ENCODE measurements around the gene POU2F1.

The POU2F1 gene

GRCh38 chr1:167439301-167439988, 218.8 kb downstream of the POU2F1 start:
- Histone ChIP-seq H3K4me3 (ENCODE audit: low read length in 2 of 2) (peak overlapping the region; percentile 32 to 75), H3K18ac (ENCODE audit: low read length) (peak overlapping the region; percentile 91), H2AFZ (ENCODE audit: low read length) (peak overlapping the region; percentile 89), H2BK120ac (ENCODE audit: low read depth, low read length) (peak overlapping the region; percentile 53), H4K91ac (ENCODE audit: low read depth, low read length, poor library complexity) (no peak overlapping the region), H3K23ac (ENCODE audit: low read depth, low read length, poor library complexity) (no peak overlapping the region), H3K27ac (replicated peaks; ENCODE audit: low read length) (no peak overlapping the region), H3K9ac (ENCODE audit: low read depth, low read length, poor library complexity) (peak overlapping the region; percentile 47), H2BK15ac (ENCODE audit: low read length) (no peak overlapping the region), H3K4me2 (ENCODE audit: insufficient read depth, low read length, poor library complexity, severe bottlenecking) (peak overlapping the region; percentile 82), H3K27me3 (ENCODE audit: control insufficient read depth in 3 of 3, insufficient read depth in 3 of 3, low read depth in 1 of 3, low read length in 3 of 3) (peaks cover 0 to 5% (median 0%) of the 10 kb centered on the region in 3 experiments), H2BK12ac (ENCODE audit: low read length) (no peak overlapping the region), H3K14ac (ENCODE audit: low read length) (no peak overlapping the region), H2BK5ac (ENCODE audit: low read length) (no peak overlapping the region), H4K8ac (ENCODE audit: low read depth, low read length) (no peak overlapping the region), H3K9me3 (replicated peaks in 1 of 2; ENCODE audit: control insufficient read depth in 2 of 2, insufficient read depth in 1 of 2, low read depth in 1 of 2, low read length in 2 of 2) (peaks cover 6 to 14% of the 10 kb centered on the region in 2 donors), H3K79me1 (ENCODE audit: low read depth, low read length) (no peaks in the 10 kb centered on the region), H3K4me1 (ENCODE audit: control insufficient read depth in 2 of 2, insufficient read depth in 1 of 2, low read depth in 1 of 2, low read length in 2 of 2) (peaks cover 3% of the 10 kb centered on the region in 2 donors), H3K36me3 (replicated peaks in 1 of 2; ENCODE audit: control insufficient read depth in 2 of 2, insufficient read depth in 2 of 2, low read length in 2 of 2) (no peaks in the 10 kb centered on the region), H2AK5ac (ENCODE audit: low read depth, low read length) (no peak overlapping the region), H3K4ac (ENCODE audit: low read length) (no peak overlapping the region)
- WGBS, 2 donors (ENCODE audit: extremely low coverage in 2 of 2, insufficient read length in 2 of 2, insufficient replicate concordance in 1 of 2) = no CpG with 5 or more reads among the region's 49 CpGs
- DNase-seq (ENCODE audit: low spot score) = peak; percentile 60

- WGBS, 2 donors (ENCODE audit: extremely low coverage in 2 of 2, insufficient read length in 2 of 2, insufficient replicate concordance in 1 of 2) = no CpG with 5 or more reads among the region's 4 CpGs
- Histone ChIP-seq H3K4me3 (ENCODE audit: low read length in 2 of 2) (no peak overlapping the region), H4K91ac (ENCODE audit: low read depth, low read length, poor library complexity) (peak overlapping the region; percentile 56), H2AFZ (ENCODE audit: low read length) (no peak overlapping the region), H2BK120ac (ENCODE audit: low read depth, low read length) (no peak overlapping the region), H3K9ac (ENCODE audit: low read depth, low read length, poor library complexity) (no peak overlapping the region), H2BK5ac (ENCODE audit: low read length) (no peak overlapping the region), H3K79me1 (ENCODE audit: low read depth, low read length) (no peaks in the 10 kb centered on the region), H3K36me3 (replicated peaks in 1 of 2; ENCODE audit: control insufficient read depth in 2 of 2, insufficient read depth in 2 of 2, low read length in 2 of 2) (no peaks in the 10 kb centered on the region), H3K27ac (replicated peaks; ENCODE audit: low read length) (no peak overlapping the region), H4K8ac (ENCODE audit: low read depth, low read length) (no peak overlapping the region), H2AK5ac (ENCODE audit: low read depth, low read length) (peak overlapping the region; percentile 3), H3K9me3 (replicated peaks in 1 of 2; ENCODE audit: control insufficient read depth in 2 of 2, insufficient read depth in 1 of 2, low read depth in 1 of 2, low read length in 2 of 2) (peaks cover 5 to 12% of the 10 kb centered on the region in 2 donors), H3K27me3 (ENCODE audit: control insufficient read depth in 3 of 3, insufficient read depth in 3 of 3, low read depth in 1 of 3, low read length in 3 of 3) (peaks cover 0 to 5% (median 0%) of the 10 kb centered on the region in 3 experiments), H2BK15ac (ENCODE audit: low read length) (peak overlapping the region; percentile 28), H3K4me2 (ENCODE audit: insufficient read depth, low read length, poor library complexity, severe bottlenecking) (no peak overlapping the region), H3K18ac (ENCODE audit: low read length) (no peak overlapping the region), H2BK12ac (ENCODE audit: low read length) (peak overlapping the region; percentile 33), H3K4ac (ENCODE audit: low read length) (no peak overlapping the region), H3K4me1 (ENCODE audit: control insufficient read depth in 2 of 2, insufficient read depth in 1 of 2, low read depth in 1 of 2, low read length in 2 of 2) (peaks cover 3% of the 10 kb centered on the region in 2 donors), H3K23ac (ENCODE audit: low read depth, low read length, poor library complexity) (no peak overlapping the region), H3K14ac (ENCODE audit: low read length) (no peak overlapping the region)
- DNase-seq (ENCODE audit: low spot score) = no peak
These were observed 219.7 kb downstream of the POU2F1 start for GRCh38 chr1:167440345-167440744.

GRCh38 chr1:167440776-167441175, 220.1 kb downstream of the POU2F1 start:
- no peak overlapping the region for H2BK5ac ChIP-seq (ENCODE audit: low read length)
- H3K4me1 ChIP-seq (ENCODE audit: control insufficient read depth in 2 of 2, insufficient read depth in 1 of 2, low read depth in 1 of 2, low read length in 2 of 2) = peaks cover 3% of the 10 kb centered on the region in 2 donors
- H3K4ac ChIP-seq (ENCODE audit: low read length) = no peak overlapping the region
- H2BK15ac ChIP-seq (ENCODE audit: low read length) = no peak overlapping the region
- no peak overlapping the region for H3K23ac ChIP-seq (ENCODE audit: low read depth, low read length, poor library complexity)
- H3K4me3 ChIP-seq (ENCODE audit: low read length in 2 of 2) = no peak overlapping the region
- DNase-seq (ENCODE audit: low spot score) = no peak
- H3K27ac ChIP-seq (replicated peaks; ENCODE audit: low read length) = no peak overlapping the region
- no peak overlapping the region for H4K8ac ChIP-seq (ENCODE audit: low read depth, low read length)
- no CpG with 5 or more reads among the region's 8 CpGs for WGBS, 2 donors (ENCODE audit: extremely low coverage in 2 of 2, insufficient read length in 2 of 2, insufficient replicate concordance in 1 of 2)
- no peak overlapping the region for H3K4me2 ChIP-seq (ENCODE audit: insufficient read depth, low read length, poor library complexity, severe bottlenecking)
- H3K14ac ChIP-seq (ENCODE audit: low read length) = no peak overlapping the region
- H2AK5ac ChIP-seq (ENCODE audit: low read depth, low read length) = no peak overlapping the region
- no peak overlapping the region for H2BK120ac ChIP-seq (ENCODE audit: low read depth, low read length)
- peaks cover under 1 to 8% of the 10 kb centered on the region in 2 donors for H3K9me3 ChIP-seq (replicated peaks in 1 of 2; ENCODE audit: control insufficient read depth in 2 of 2, insufficient read depth in 1 of 2, low read depth in 1 of 2, low read length in 2 of 2)
- peaks cover 0 to 5% (median 0%) of the 10 kb centered on the region in 3 experiments for H3K27me3 ChIP-seq (ENCODE audit: control insufficient read depth in 3 of 3, insufficient read depth in 3 of 3, low read depth in 1 of 3, low read length in 3 of 3)
- H2BK12ac ChIP-seq (ENCODE audit: low read length) = no peak overlapping the region
- H3K36me3 ChIP-seq (replicated peaks in 1 of 2; ENCODE audit: control insufficient read depth in 2 of 2, insufficient read depth in 2 of 2, low read length in 2 of 2) = no peaks in the 10 kb centered on the region
- H4K91ac ChIP-seq (ENCODE audit: low read depth, low read length, poor library complexity) = no peak overlapping the region
- H2AFZ ChIP-seq (ENCODE audit: low read length) = no peak overlapping the region
- H3K18ac ChIP-seq (ENCODE audit: low read length) = no peak overlapping the region
- no peaks in the 10 kb centered on the region for H3K79me1 ChIP-seq (ENCODE audit: low read depth, low read length)
- H3K9ac ChIP-seq (ENCODE audit: low read depth, low read length, poor library complexity) = no peak overlapping the region

GRCh38 chr1:167441222-167441621, 220.5 kb downstream of the POU2F1 start:
- no peak overlapping the region for H3K9ac ChIP-seq (ENCODE audit: low read depth, low read length, poor library complexity)
- H4K8ac ChIP-seq (ENCODE audit: low read depth, low read length) = no peak overlapping the region
- H3K18ac ChIP-seq (ENCODE audit: low read length) = peak overlapping the region; percentile 16
- H2AK5ac ChIP-seq (ENCODE audit: low read depth, low read length) = no peak overlapping the region
- H2BK5ac ChIP-seq (ENCODE audit: low read length) = no peak overlapping the region
- no CpG with 5 or more reads among the region's 3 CpGs for WGBS, 2 donors (ENCODE audit: extremely low coverage in 2 of 2, insufficient read length in 2 of 2, insufficient replicate concordance in 1 of 2)
- peaks cover 3% of the 10 kb centered on the region in 2 donors for H3K4me1 ChIP-seq (ENCODE audit: control insufficient read depth in 2 of 2, insufficient read depth in 1 of 2, low read depth in 1 of 2, low read length in 2 of 2)
- no peak overlapping the region for H3K4me2 ChIP-seq (ENCODE audit: insufficient read depth, low read length, poor library complexity, severe bottlenecking)
- no peaks in the 10 kb centered on the region for H3K36me3 ChIP-seq (replicated peaks in 1 of 2; ENCODE audit: control insufficient read depth in 2 of 2, insufficient read depth in 2 of 2, low read length in 2 of 2)
- no peak overlapping the region for H2AFZ ChIP-seq (ENCODE audit: low read length)
- H3K27ac ChIP-seq (replicated peaks; ENCODE audit: low read length) = no peak overlapping the region
- H3K14ac ChIP-seq (ENCODE audit: low read length) = no peak overlapping the region
- H3K27me3 ChIP-seq (ENCODE audit: control insufficient read depth in 3 of 3, insufficient read depth in 3 of 3, low read depth in 1 of 3, low read length in 3 of 3) = peaks cover 0 to 5% (median 0%) of the 10 kb centered on the region in 3 experiments
- no peak overlapping the region for H2BK15ac ChIP-seq (ENCODE audit: low read length)
- no peak overlapping the region for H3K23ac ChIP-seq (ENCODE audit: low read depth, low read length, poor library complexity)
- H4K91ac ChIP-seq (ENCODE audit: low read depth, low read length, poor library complexity) = no peak overlapping the region
- no peak overlapping the region for H3K4ac ChIP-seq (ENCODE audit: low read length)
- peaks cover 0 to 3% of the 10 kb centered on the region in 2 donors for H3K9me3 ChIP-seq (replicated peaks in 1 of 2; ENCODE audit: control insufficient read depth in 2 of 2, insufficient read depth in 1 of 2, low read depth in 1 of 2, low read length in 2 of 2)
- H2BK12ac ChIP-seq (ENCODE audit: low read length) = no peak overlapping the region
- H3K4me3 ChIP-seq (ENCODE audit: low read length in 2 of 2) = no peak overlapping the region
- no peak overlapping the region for H2BK120ac ChIP-seq (ENCODE audit: low read depth, low read length)
- H3K79me1 ChIP-seq (ENCODE audit: low read depth, low read length) = no peaks in the 10 kb centered on the region
- DNase-seq (ENCODE audit: low spot score) = no peak
